Measurements from ENCODE around the gene NSA2.
A peak's percentile ranks its signal among the peaks of the same experiment; 100 is the strongest.
"Not testable (repeated sequence)": the region's sequence is repeated elsewhere in the genome, so short reads cannot be mapped to it uniquely, and the experiment has no call there.

Gene NSA2

GRCh38 chr5:74767579-74767913 is 497 bp downstream of the NSA2 start:
- peaks cover 27% of the 10 kb centered on the region for H3K4me1 Mint-ChIP-seq
- H3K4me3 Mint-ChIP-seq: peak overlapping the region; percentile 99 to 100 (median 100)
- peak overlapping the region; percentile 93 to 99 (median 96) for H3K27ac Mint-ChIP-seq
- no peaks in the 10 kb centered on the region for H3K9me3 Mint-ChIP-seq
- H3K27me3 Mint-ChIP-seq (ENCODE audit: low read depth): no peaks in the 10 kb centered on the region
- TF ChIP-seq, protein P1, sequence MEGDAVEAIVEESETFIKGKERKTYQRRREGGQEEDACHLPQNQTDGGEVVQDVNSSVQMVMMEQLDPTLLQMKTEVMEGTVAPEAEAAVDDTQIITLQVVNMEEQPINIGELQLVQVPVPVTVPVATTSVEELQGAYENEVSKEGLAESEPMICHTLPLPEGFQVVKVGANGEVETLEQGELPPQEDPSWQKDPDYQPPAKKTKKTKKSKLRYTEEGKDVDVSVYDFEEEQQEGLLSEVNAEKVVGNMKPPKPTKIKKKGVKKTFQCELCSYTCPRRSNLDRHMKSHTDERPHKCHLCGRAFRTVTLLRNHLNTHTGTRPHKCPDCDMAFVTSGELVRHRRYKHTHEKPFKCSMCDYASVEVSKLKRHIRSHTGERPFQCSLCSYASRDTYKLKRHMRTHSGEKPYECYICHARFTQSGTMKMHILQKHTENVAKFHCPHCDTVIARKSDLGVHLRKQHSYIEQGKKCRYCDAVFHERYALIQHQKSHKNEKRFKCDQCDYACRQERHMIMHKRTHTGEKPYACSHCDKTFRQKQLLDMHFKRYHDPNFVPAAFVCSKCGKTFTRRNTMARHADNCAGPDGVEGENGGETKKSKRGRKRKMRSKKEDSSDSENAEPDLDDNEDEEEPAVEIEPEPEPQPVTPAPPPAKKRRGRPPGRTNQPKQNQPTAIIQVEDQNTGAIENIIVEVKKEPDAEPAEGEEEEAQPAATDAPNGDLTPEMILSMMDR (IDR thresholded peaks at IDR 0.05; ENCODE audit: unreplicated experiment in 3 of 3): no peak
- H3K36me3 Mint-ChIP-seq (ENCODE audit: low read depth): peaks cover 26% of the 10 kb centered on the region

DNA sequence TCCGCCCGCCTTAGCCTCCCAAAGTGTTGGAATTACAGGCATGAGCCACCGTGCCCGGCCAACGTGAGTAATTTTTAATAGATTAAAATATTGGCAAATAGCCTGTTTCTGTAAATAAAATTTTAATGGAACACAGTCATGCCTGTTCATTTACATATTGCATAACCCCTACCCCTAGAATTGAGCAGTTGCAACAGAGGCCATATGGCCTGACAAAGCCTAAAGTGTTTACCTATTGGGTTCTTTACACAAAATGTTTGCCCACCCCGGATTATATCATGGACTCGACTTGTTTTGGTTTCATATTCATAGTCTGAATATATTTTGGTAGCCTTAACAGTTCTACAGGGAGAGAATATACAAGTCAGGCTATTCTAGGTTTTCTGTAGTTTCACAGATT is 5.3 kb downstream of the NSA2 start:
- TF ChIP-seq, protein P1 (IDR thresholded peaks at IDR 0.05; ENCODE audit: unreplicated experiment in 3 of 3): no peak
- Mint-ChIP-seq H3K36me3 (ENCODE audit: low read depth) (peaks cover 40% of the 10 kb centered on the region), H3K27me3 (ENCODE audit: low read depth) (no peaks in the 10 kb centered on the region), H3K4me1 (peaks cover 4% of the 10 kb centered on the region), H3K9me3 (no peaks in the 10 kb centered on the region), H3K4me3 (no peak overlapping the region), H3K27ac (no peak overlapping the region)

DNA sequence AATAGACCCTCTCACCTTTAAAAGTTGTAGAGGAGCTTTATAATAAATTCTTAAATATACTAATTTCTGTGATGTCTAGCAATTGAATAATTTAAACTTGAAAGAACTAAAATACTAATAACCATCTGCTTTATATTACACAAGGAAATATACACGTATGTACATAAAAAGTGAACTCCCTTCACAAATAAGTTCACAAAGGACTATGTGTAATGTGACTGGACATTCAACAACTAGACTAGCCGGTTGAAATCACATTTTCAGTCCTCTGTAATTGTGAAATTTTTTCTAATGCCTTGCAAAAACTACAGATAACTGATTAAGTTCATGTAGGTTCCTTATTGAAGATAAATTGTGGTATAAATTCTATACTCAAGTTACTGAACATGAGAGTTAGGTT is 11.6 kb downstream of the NSA2 start:
- H3K27me3 Mint-ChIP-seq (ENCODE audit: low read depth): no peaks in the 10 kb centered on the region
- H3K36me3 Mint-ChIP-seq (ENCODE audit: low read depth): peaks cover 23% of the 10 kb centered on the region
- H3K9me3 Mint-ChIP-seq: no peaks in the 10 kb centered on the region
- H3K4me3 Mint-ChIP-seq: no peak overlapping the region
- H3K27ac Mint-ChIP-seq: no peak overlapping the region
- TF ChIP-seq, protein P1 (IDR thresholded peaks at IDR 0.05; ENCODE audit: unreplicated experiment in 3 of 3): no peak
- H3K4me1 Mint-ChIP-seq: no peaks in the 10 kb centered on the region

- TF ChIP-seq, protein P1 (IDR thresholded peaks at IDR 0.05; ENCODE audit: unreplicated experiment in 3 of 3): no peak
- Mint-ChIP-seq H3K36me3 (ENCODE audit: low read depth) (peaks cover 68% of the 10 kb centered on the region), H3K9me3 (peaks cover 15% of the 10 kb centered on the region), H3K27me3 (ENCODE audit: low read depth) (no peaks in the 10 kb centered on the region), H3K4me3 (no peak overlapping the region), H3K27ac (no peak overlapping the region), H3K4me1 (no peaks in the 10 kb centered on the region)
Measured at GRCh38 chr5:74786851-74787250, 19.8 kb downstream of the NSA2 start.

GRCh38 chr5:74787424-74787823 is 20.4 kb downstream of the NSA2 start:
- Mint-ChIP-seq H3K36me3 (ENCODE audit: low read depth) (peaks cover 72% of the 10 kb centered on the region), H3K9me3 (peaks cover 15% of the 10 kb centered on the region), H3K4me3 (no peak overlapping the region), H3K27me3 (ENCODE audit: low read depth) (no peaks in the 10 kb centered on the region), H3K27ac (no peak overlapping the region), H3K4me1 (no peaks in the 10 kb centered on the region)
- TF ChIP-seq, protein P1 (IDR thresholded peaks at IDR 0.05; ENCODE audit: unreplicated experiment in 3 of 3): no peak

DNA sequence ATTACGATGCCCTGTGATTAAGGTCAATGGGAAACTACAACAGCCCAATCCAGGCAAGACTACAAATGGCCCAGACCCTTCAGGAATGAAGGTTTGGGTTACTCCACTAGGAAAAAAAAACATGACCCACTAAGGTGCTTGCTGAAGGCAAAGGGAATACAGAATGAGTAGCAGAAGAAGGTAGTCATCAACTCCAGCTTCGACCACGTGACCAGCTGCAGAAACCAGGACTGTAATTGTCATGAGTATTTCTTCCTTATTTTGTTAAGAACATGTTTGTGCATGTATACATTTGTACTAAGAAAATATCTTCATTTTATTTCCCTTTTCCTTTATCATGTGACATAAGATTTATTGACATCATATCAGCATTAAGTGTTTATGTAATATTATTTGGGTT is 24.6 kb downstream of the NSA2 start:
- Mint-ChIP-seq H3K36me3 (ENCODE audit: low read depth) (peaks cover 70% of the 10 kb centered on the region), H3K9me3 (peaks cover 11% of the 10 kb centered on the region)
- H3K4me1 Mint-ChIP-seq; H3K27ac Mint-ChIP-seq; H3K4me3 Mint-ChIP-seq; H3K27me3 Mint-ChIP-seq (ENCODE audit: low read depth): not testable (repeated sequence)
